ENCODE results near the gene EPC1. TPM values are rescaled to one million over a fixed set of nuclear protein-coding genes. Genes with fewer than 3 reads are reported as not detected.

Gene EPC1
- total RNA-seq, 2 experiments from 2014 or later = 40.9 to 48.8 TPM

- intact Hi-C loops (cut with micrococcal nuclease; ENCODE audit: unreplicated experiment) = loop anchor here (1.0 to 10.0 kb wide), 6 partner anchors 31 to 1670 kb away; partner anchors contain the start of genes CCDC7, ITGB1 and KIF5B
- H3K9me3 ChIP-seq (ENCODE audit: low read length) = peaks cover 9% of the 10 kb centered on the region; the same call in 1 of the 2 replicates
- BruUV-seq (replicated peaks) = no TSS peak
- peak; percentile 74 for DNase-seq (ENCODE audit: low spot score)
- no peaks in the 10 kb centered on the region for H4K20me1 ChIP-seq (ENCODE audit: insufficient read depth, low read length)
- ChIA-PET CTCF (ENCODE audit: unreplicated experiment) (no interaction called here), POLR2A (interaction anchor here (0.7 to 3.2 kb wide), 16 partner anchors 10 to 603 kb away, joined by 3 to 17 read pairs (median 6); partner anchors contain the start of gene CCDC7)
- peak overlapping the region; percentile 71; the same call in 1 of the 2 replicates for H2AFZ ChIP-seq (ENCODE audit: low read length)
- peaks cover 14% of the 10 kb centered on the region for H3K4me1 ChIP-seq (ENCODE audit: insufficient read depth, low read length, poor library complexity, severe bottlenecking)
- peaks cover 18% of the 10 kb centered on the region; the same call in 1 of the 2 replicates for H3K36me3 ChIP-seq (ENCODE audit: insufficient read depth, low read length)
- peak overlapping the region; percentile 91 for H3K4me2 ChIP-seq (ENCODE audit: low read length)
- no peak for TF ChIP-seq EZH2phosphoT487 (IDR thresholded peaks at IDR 0.05; ENCODE audit: borderline replicate concordance, low read depth, low read length)
- TF ChIP-seq CTCF (conservative IDR thresholded peaks at IDR 0.05; ENCODE audit: low read length) = peak; percentile 97
- peak overlapping the region; percentile 89 for H3K4me3 ChIP-seq (ENCODE audit: low read depth, low read length, poor library complexity, severe bottlenecking)
- peaks cover 59% of the 10 kb centered on the region for H3K79me2 ChIP-seq (ENCODE audit: insufficient read depth, low read depth, low read length)
- H3K9me2 ChIP-seq (ENCODE audit: insufficient read depth, low read length) = no peaks in the 10 kb centered on the region
- H3K27ac ChIP-seq (ENCODE audit: low read depth, low read length, poor library complexity, severe bottlenecking) = peak overlapping the region; percentile 82
These were observed 30.7 kb upstream of the EPC1 start for GRCh38 chr10:32377458-32378259.

- Histone ChIP-seq H3K4me1 (ENCODE audit: insufficient read depth, low read length, poor library complexity, severe bottlenecking) (peaks cover 14% of the 10 kb centered on the region), H3K36me3 (ENCODE audit: insufficient read depth, low read length) (peaks cover 25% of the 10 kb centered on the region), H3K27ac (ENCODE audit: low read depth, low read length, poor library complexity, severe bottlenecking) (peak overlapping the region; percentile 82), H3K4me3 (ENCODE audit: low read depth, low read length, poor library complexity, severe bottlenecking) (peak overlapping the region; percentile 89), H3K79me2 (ENCODE audit: insufficient read depth, low read depth, low read length) (peaks cover 68% of the 10 kb centered on the region), H4K20me1 (ENCODE audit: insufficient read depth, low read length) (no peaks in the 10 kb centered on the region), H2AFZ (ENCODE audit: low read length) (peak overlapping the region; percentile 71; the same call in 1 of the 2 replicates), H3K9me2 (ENCODE audit: insufficient read depth, low read length) (no peaks in the 10 kb centered on the region), H3K4me2 (ENCODE audit: low read length) (peak overlapping the region; percentile 91), H3K9me3 (ENCODE audit: low read length) (peaks cover 9% of the 10 kb centered on the region; the same call in 1 of the 2 replicates)
- CTCF ChIA-PET (ENCODE audit: unreplicated experiment) = no interaction called here
- TF ChIP-seq EZH2phosphoT487 (IDR thresholded peaks at IDR 0.05; ENCODE audit: borderline replicate concordance, low read depth, low read length) (no peak), CTCF (conservative IDR thresholded peaks at IDR 0.05; ENCODE audit: low read length) (no peak)
- intact Hi-C loops (cut with micrococcal nuclease; ENCODE audit: unreplicated experiment) = loop anchor here (5.0 to 10.0 kb wide), 4 partner anchors 319 to 1669 kb away; partner anchors contain the start of genes ITGB1 and KIF5B
- POLR2A ChIA-PET = interaction anchor here (0.7 to 1.8 kb wide), 3 partner anchors 58 to 499 kb away, joined by 3 to 5 read pairs (median 3); no protein-coding TSS in a partner anchor
- DNase-seq (ENCODE audit: low spot score) = no peak
- no TSS peak for BruUV-seq (replicated peaks)
These were observed 29.8 kb upstream of the EPC1 start for GRCh38 chr10:32376771-32377170.

Measured in OCI-LY7 (cell line).